K562 (cell line): Measurements from ENCODE around the gene ADGRE1.

Source experiments
- CBFA2T3 ChIP-seq: fragments of 450-650 bp; IDR thresholded peaks from 2 replicates; pipeline ENCODE4 v1.6.1; 2017
- FOXK2 ChIP-seq, 2 experiments: fragments of 450-650 bp; IDR thresholded peaks in 1 of 2; conservative IDR thresholded peaks in 1 of 2; 2 replicates each; pipeline ENCODE4 v1.6.1; 2016; ENCODE audit warnings: low read depth in 2 of 2, mild to moderate bottlenecking in 1 of 2
- NR3C1 ChIP-seq: sonication (generic); formaldehyde crosslinking; IDR thresholded peaks from 2 replicates; pipeline ENCODE4 v1.8.1; 2022; ENCODE audit warnings: missing genetic modification reagents
- PRPF4 ChIP-seq: fragments of 200-400 bp; formaldehyde crosslinking; IDR thresholded peaks from one replicate; pipeline ENCODE4 v1.6.1; 2017; ENCODE audit warnings: low read length, low read depth, mild to moderate bottlenecking; ENCODE audit not compliant: insufficient read depth, poor library complexity, severe bottlenecking
- TBL1XR1 ChIP-seq, 2 experiments: IDR thresholded peaks; 2 replicates each; pipeline ENCODE4 v1.6.1; 2012; ENCODE audit warnings: improper control_type of control experiment in 2 of 2, low read length in 2 of 2, mild to moderate bottlenecking in 1 of 2
- ZNF324 ChIP-seq: fragments of 250-450 bp; sonication (Bioruptor Pico); IDR thresholded peaks from 2 replicates; pipeline ENCODE4 v1.4.0; 2020; ENCODE audit warnings: mild to moderate bottlenecking
- TF ChIP-seq, protein P1 (sequence below), 3 experiments: IDR thresholded peaks in 2 of 3; conservative IDR thresholded peaks in 1 of 3; 2 replicates each; pipeline ENCODE4 v1.5.1; 2011 to 2012; ENCODE audit warnings: low read length in 3 of 3, mild to moderate bottlenecking in 3 of 3, control low read depth in 2 of 3, improper control_type of control experiment in 1 of 3, inconsistent platforms in 1 of 3, low read depth in 1 of 3, mixed read lengths in 1 of 3, moderate library complexity in 1 of 3; ENCODE audit not compliant: insufficient read depth in 2 of 3
- TF ChIP-seq, protein P2 (sequence below), 2 experiments: fragments of 450-650 bp; formaldehyde crosslinking in 1 of 2; IDR thresholded peaks; 2 replicates each; pipeline versions ENCODE4 v1.4.0 to v1.6.1; 2014 to 2020; ENCODE audit warnings: mild to moderate bottlenecking in 2 of 2, borderline replicate concordance in 1 of 2, low read depth in 1 of 2
- TF ChIP-seq, protein P3 (sequence below): sonication (generic); formaldehyde crosslinking; IDR thresholded peaks from 2 replicates; pipeline ENCODE4 v1.9.0; 2022; ENCODE audit warnings: mild to moderate bottlenecking, missing genetic modification reagents

DNA sequence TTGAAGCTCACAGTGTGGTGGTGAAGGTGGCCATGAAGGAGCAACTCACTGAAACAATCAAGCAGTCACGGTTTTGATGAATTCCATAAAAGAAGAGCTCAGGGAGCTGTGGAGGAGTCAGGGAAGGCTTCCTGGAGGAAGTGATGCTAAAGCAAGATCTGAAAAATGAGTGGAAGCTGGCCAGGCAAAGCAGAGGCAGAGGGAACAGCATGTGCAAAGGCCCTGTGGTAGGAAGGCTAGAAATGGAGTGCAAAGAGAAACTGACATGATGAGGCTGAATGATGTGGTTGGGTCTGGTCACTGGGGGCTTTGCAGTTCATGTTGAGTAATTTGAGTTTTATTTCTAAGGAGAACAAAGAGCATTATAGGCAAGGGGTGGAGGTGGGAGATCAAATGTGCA, 6.9 kb downstream of the ADGRE1 start:
- TF ChIP-seq, protein P1, sequence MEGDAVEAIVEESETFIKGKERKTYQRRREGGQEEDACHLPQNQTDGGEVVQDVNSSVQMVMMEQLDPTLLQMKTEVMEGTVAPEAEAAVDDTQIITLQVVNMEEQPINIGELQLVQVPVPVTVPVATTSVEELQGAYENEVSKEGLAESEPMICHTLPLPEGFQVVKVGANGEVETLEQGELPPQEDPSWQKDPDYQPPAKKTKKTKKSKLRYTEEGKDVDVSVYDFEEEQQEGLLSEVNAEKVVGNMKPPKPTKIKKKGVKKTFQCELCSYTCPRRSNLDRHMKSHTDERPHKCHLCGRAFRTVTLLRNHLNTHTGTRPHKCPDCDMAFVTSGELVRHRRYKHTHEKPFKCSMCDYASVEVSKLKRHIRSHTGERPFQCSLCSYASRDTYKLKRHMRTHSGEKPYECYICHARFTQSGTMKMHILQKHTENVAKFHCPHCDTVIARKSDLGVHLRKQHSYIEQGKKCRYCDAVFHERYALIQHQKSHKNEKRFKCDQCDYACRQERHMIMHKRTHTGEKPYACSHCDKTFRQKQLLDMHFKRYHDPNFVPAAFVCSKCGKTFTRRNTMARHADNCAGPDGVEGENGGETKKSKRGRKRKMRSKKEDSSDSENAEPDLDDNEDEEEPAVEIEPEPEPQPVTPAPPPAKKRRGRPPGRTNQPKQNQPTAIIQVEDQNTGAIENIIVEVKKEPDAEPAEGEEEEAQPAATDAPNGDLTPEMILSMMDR (IDR thresholded peaks at IDR 0.05 in 2 of 3, conservative IDR thresholded peaks at IDR 0.05 in 1 of 3; ENCODE audit: insufficient read depth in 2 of 3, low read depth in 1 of 3, low read length in 3 of 3) = no peak
- no peak for TF ChIP-seq CBFA2T3
- no peak for TF ChIP-seq ZNF324 (CRISPR knock-in tag)
- TF ChIP-seq, protein P2, sequence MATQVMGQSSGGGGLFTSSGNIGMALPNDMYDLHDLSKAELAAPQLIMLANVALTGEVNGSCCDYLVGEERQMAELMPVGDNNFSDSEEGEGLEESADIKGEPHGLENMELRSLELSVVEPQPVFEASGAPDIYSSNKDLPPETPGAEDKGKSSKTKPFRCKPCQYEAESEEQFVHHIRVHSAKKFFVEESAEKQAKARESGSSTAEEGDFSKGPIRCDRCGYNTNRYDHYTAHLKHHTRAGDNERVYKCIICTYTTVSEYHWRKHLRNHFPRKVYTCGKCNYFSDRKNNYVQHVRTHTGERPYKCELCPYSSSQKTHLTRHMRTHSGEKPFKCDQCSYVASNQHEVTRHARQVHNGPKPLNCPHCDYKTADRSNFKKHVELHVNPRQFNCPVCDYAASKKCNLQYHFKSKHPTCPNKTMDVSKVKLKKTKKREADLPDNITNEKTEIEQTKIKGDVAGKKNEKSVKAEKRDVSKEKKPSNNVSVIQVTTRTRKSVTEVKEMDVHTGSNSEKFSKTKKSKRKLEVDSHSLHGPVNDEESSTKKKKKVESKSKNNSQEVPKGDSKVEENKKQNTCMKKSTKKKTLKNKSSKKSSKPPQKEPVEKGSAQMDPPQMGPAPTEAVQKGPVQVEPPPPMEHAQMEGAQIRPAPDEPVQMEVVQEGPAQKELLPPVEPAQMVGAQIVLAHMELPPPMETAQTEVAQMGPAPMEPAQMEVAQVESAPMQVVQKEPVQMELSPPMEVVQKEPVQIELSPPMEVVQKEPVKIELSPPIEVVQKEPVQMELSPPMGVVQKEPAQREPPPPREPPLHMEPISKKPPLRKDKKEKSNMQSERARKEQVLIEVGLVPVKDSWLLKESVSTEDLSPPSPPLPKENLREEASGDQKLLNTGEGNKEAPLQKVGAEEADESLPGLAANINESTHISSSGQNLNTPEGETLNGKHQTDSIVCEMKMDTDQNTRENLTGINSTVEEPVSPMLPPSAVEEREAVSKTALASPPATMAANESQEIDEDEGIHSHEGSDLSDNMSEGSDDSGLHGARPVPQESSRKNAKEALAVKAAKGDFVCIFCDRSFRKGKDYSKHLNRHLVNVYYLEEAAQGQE (IDR thresholded peaks at IDR 0.05; ENCODE audit: borderline replicate concordance) = no peak
- TF ChIP-seq, protein P2 (CRISPR knock-in tag; IDR thresholded peaks at IDR 0.05; ENCODE audit: low read depth) = no peak
- TF ChIP-seq PRPF4 = no peak
- TF ChIP-seq TBL1XR1 (IDR thresholded peaks at IDR 0.05; ENCODE audit: low read length in 2 of 2) = no peak
- TF ChIP-seq NR3C1 (CRISPR knock-in tag) = no peak
- TF ChIP-seq, protein P3, sequence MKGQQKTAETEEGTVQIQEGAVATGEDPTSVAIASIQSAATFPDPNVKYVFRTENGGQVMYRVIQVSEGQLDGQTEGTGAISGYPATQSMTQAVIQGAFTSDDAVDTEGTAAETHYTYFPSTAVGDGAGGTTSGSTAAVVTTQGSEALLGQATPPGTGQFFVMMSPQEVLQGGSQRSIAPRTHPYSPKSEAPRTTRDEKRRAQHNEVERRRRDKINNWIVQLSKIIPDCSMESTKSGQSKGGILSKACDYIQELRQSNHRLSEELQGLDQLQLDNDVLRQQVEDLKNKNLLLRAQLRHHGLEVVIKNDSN (CRISPR knock-in tag) = no peak
- no peak for TF ChIP-seq FOXK2 (conservative IDR thresholded peaks at IDR 0.05 in 1 of 2, IDR thresholded peaks at IDR 0.05 in 1 of 2; ENCODE audit: low read depth in 2 of 2)
